Stomach (tissue), 4 donors: ENCODE results near the gene PCSK4.

Experiments used
- POLR2A ChIP-seq, 4 donors: fragments of 450-650 bp; IDR thresholded peaks; one replicate each; pipeline ENCODE4 v1.6.1; 2016; ENCODE audit warnings: antibody characterized with exemption in 4 of 4, control low read depth in 2 of 4, mild to moderate bottlenecking in 1 of 4, moderate library complexity in 1 of 4
- POLR2AphosphoS5 ChIP-seq, 3 donors: sonication (generic); formaldehyde crosslinking; IDR thresholded peaks; one replicate each; pipeline ENCODE4 v1.6.1; 2016; ENCODE audit warnings: antibody characterized with exemption in 3 of 3
- TF ChIP-seq, protein P1 (sequence below), 7 experiments: fragments of 450-650 bp in 4 of 7; fragments of 200-600 bp in 3 of 7; sonication (generic) in 3 of 7; IDR thresholded peaks; one replicate each; pipeline ENCODE4 v1.5.1; 2016 to 2019; ENCODE audit warnings: antibody characterized with exemption in 7 of 7, control low read depth in 2 of 7, mild to moderate bottlenecking in 1 of 7

DNA sequence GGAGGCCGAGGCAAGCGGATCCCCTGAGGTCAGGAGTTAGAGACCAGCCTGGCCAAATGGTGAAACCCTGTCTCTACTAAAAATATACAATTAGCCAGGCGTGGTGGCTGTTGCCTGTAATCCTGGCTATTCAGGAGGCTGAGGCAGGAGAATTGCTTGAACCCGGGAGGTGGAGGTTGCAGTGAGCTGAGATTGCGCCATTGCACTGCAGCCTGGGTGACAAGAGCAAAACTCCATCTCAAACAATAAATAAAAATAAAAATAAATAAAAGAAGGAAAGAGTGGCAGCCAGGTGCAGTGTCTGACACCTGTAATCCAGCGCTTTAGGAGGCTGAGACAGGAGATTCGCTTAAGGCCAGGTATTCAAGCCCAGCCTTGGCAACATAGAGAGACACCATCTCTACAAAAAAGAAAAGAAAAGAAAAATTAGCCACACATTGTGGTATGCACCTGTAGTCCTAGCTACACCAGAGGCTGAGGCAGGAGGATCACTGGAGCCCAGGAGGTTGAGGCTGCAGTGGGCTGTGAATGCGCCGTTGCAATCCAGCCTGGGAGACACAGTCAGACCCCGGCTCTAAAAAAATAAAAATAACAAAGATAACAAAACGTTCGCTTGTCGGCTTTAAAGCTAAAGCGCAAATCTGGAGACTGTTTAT lies 12.4 kb upstream of the PCSK4 start:
- TF ChIP-seq, protein P1, sequence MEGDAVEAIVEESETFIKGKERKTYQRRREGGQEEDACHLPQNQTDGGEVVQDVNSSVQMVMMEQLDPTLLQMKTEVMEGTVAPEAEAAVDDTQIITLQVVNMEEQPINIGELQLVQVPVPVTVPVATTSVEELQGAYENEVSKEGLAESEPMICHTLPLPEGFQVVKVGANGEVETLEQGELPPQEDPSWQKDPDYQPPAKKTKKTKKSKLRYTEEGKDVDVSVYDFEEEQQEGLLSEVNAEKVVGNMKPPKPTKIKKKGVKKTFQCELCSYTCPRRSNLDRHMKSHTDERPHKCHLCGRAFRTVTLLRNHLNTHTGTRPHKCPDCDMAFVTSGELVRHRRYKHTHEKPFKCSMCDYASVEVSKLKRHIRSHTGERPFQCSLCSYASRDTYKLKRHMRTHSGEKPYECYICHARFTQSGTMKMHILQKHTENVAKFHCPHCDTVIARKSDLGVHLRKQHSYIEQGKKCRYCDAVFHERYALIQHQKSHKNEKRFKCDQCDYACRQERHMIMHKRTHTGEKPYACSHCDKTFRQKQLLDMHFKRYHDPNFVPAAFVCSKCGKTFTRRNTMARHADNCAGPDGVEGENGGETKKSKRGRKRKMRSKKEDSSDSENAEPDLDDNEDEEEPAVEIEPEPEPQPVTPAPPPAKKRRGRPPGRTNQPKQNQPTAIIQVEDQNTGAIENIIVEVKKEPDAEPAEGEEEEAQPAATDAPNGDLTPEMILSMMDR (IDR thresholded peaks at IDR 0.05): no peak
- TF ChIP-seq POLR2AphosphoS5 (IDR thresholded peaks at IDR 0.05): no peak
- no peak for TF ChIP-seq POLR2A (IDR thresholded peaks at IDR 0.05)
